K562 (cell line): ENCODE measurements around the gene PHEX. TPM values are rescaled to one million over a fixed set of nuclear protein-coding genes. Genes with fewer than 3 reads are reported as not detected.

ENCODE experiments used
- CBFB ChIP-seq: sonication (generic); formaldehyde crosslinking; IDR thresholded peaks from 2 replicates; pipeline ENCODE4 v1.4.0; 2020; ENCODE audit warnings: mild to moderate bottlenecking, missing genetic modification reagents
- ETS2 ChIP-seq: IDR thresholded peaks from 2 replicates; pipeline ENCODE4 v1.6.1; 2016; ENCODE audit warnings: borderline replicate concordance, missing genetic modification characterization, mild to moderate bottlenecking, moderate library complexity, missing compliant biosample characterization; ENCODE audit not compliant: poor library complexity, severe bottlenecking
- FIP1L1 ChIP-seq: fragments of 200-400 bp; formaldehyde crosslinking; IDR thresholded peaks from 2 replicates; pipeline ENCODE4 v1.6.1; 2018; ENCODE audit warnings: mild to moderate bottlenecking, low read depth, low read length; ENCODE audit not compliant: poor library complexity, severe bottlenecking
- HIVEP1 ChIP-seq: fragments of 250-450 bp; sonication (Bioruptor Pico); IDR thresholded peaks from 2 replicates; pipeline ENCODE4 v1.4.0; 2020; ENCODE audit warnings: mild to moderate bottlenecking
- IFI16 ChIP-seq: fragments of 250-450 bp; sonication (Bioruptor Pico); IDR thresholded peaks from 2 replicates; pipeline ENCODE4 v2.1.2; 2022; ENCODE audit warnings: mild to moderate bottlenecking, inconsistent platforms
- PHB2 ChIP-seq: fragments of 450-650 bp; IDR thresholded peaks from 2 replicates; pipeline ENCODE4 v1.6.1; 2017; ENCODE audit warnings: low read depth
- TCFL5 ChIP-seq: fragments of 250-450 bp; sonication (Bioruptor Pico); conservative IDR thresholded peaks from 2 replicates; pipeline ENCODE4 v1.6.1; 2021; ENCODE audit warnings: mild to moderate bottlenecking, moderate library complexity, matching md5 sums
- ZNF408 ChIP-seq: fragments of 250-450 bp; sonication (Bioruptor Pico); IDR thresholded peaks from 2 replicates; pipeline ENCODE4 v1.4.0; 2020; ENCODE audit warnings: low read depth, mild to moderate bottlenecking, moderate library complexity
- polyA plus RNA-seq, 8 experiments: library from polyadenylated mRNA; depleted of rRNA in 4 of 8; stranded (reverse) in 5 of 8; unstranded in 3 of 8; fragments of >200 nt; fragmentation: Nextera tagmentation in 2 of 8; fragmentation: Illumina TruSeq in 1 of 8; extraction: Ambion mirVana in 2 of 8; extraction: Trizol in 1 of 8; gene quantifications; 2 replicates each; pipeline versions ENCODE4 v1.2.1 to v1.2.3, GENCODE V29; 2011 to 2014; ENCODE audit warnings: inconsistent platforms in 1 of 8, missing spikeins in 1 of 8
- total RNA-seq, 7 experiments: library from RNA; depleted of rRNA in 6 of 7; stranded (reverse); fragments of >200 nt in 6 of 7; fragmentation: Illumina TruSeq in 2 of 7; extraction: Trizol in 2 of 7; gene quantifications; 2 replicates each; pipeline versions ENCODE4 v1.2.1 to v1.2.3, GENCODE V29; 2011 to 2021; ENCODE audit warnings: low replicate concordance in 1 of 7
- TF ChIP-seq, protein P1 (sequence below), 2 experiments: fragments of 150-350 bp in 1 of 2; IDR thresholded peaks; 2 replicates each; pipeline ENCODE4 v1.6.1; 2012 to 2016; ENCODE audit warnings: low read depth in 2 of 2, low read length in 2 of 2, mild to moderate bottlenecking in 1 of 2, moderate library complexity in 1 of 2
- TF ChIP-seq, protein P2 (sequence below), 2 experiments: fragments of 450-650 bp; formaldehyde crosslinking in 1 of 2; IDR thresholded peaks; 2 replicates each; pipeline versions ENCODE4 v1.4.0 to v1.6.1; 2014 to 2020; ENCODE audit warnings: mild to moderate bottlenecking in 2 of 2, borderline replicate concordance in 1 of 2, low read depth in 1 of 2

Gene PHEX
- total and polyA plus RNA-seq, 9 of the 15 experiments (the other 6 are each of a cell fraction or from before 2014, with no cell fraction given), result 0.01 to 0.11 (median 0.04) TPM; not detected in 6

DNA sequence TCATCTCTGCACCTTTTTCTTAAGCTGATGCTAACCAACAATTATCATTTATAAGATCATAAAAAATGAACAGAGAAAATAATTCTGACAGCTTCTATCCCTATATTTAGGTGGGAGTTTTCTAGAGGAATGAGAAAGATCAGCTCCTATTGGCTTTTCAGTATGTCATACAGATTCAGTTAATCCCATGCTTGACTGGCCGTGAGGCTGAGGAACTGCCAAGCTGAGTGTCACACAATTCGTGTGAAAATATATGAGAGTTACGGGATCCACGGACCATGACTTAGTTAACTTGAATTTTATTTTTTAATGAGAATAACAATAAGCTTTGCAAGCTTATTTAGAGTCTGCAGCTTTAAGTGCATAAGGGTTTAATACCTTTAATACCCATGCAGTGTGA, 37.5 kb downstream of the PHEX start (continued):
- TF ChIP-seq, protein P1, sequence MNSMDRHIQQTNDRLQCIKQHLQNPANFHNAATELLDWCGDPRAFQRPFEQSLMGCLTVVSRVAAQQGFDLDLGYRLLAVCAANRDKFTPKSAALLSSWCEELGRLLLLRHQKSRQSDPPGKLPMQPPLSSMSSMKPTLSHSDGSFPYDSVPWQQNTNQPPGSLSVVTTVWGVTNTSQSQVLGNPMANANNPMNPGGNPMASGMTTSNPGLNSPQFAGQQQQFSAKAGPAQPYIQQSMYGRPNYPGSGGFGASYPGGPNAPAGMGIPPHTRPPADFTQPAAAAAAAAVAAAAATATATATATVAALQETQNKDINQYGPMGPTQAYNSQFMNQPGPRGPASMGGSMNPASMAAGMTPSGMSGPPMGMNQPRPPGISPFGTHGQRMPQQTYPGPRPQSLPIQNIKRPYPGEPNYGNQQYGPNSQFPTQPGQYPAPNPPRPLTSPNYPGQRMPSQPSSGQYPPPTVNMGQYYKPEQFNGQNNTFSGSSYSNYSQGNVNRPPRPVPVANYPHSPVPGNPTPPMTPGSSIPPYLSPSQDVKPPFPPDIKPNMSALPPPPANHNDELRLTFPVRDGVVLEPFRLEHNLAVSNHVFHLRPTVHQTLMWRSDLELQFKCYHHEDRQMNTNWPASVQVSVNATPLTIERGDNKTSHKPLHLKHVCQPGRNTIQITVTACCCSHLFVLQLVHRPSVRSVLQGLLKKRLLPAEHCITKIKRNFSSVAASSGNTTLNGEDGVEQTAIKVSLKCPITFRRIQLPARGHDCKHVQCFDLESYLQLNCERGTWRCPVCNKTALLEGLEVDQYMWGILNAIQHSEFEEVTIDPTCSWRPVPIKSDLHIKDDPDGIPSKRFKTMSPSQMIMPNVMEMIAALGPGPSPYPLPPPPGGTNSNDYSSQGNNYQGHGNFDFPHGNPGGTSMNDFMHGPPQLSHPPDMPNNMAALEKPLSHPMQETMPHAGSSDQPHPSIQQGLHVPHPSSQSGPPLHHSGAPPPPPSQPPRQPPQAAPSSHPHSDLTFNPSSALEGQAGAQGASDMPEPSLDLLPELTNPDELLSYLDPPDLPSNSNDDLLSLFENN (IDR thresholded peaks at IDR 0.05; ENCODE audit: low read depth in 2 of 2, low read length in 2 of 2), result no peak
- no peak for TF ChIP-seq IFI16 (CRISPR knock-in tag)
- TF ChIP-seq, protein P2, sequence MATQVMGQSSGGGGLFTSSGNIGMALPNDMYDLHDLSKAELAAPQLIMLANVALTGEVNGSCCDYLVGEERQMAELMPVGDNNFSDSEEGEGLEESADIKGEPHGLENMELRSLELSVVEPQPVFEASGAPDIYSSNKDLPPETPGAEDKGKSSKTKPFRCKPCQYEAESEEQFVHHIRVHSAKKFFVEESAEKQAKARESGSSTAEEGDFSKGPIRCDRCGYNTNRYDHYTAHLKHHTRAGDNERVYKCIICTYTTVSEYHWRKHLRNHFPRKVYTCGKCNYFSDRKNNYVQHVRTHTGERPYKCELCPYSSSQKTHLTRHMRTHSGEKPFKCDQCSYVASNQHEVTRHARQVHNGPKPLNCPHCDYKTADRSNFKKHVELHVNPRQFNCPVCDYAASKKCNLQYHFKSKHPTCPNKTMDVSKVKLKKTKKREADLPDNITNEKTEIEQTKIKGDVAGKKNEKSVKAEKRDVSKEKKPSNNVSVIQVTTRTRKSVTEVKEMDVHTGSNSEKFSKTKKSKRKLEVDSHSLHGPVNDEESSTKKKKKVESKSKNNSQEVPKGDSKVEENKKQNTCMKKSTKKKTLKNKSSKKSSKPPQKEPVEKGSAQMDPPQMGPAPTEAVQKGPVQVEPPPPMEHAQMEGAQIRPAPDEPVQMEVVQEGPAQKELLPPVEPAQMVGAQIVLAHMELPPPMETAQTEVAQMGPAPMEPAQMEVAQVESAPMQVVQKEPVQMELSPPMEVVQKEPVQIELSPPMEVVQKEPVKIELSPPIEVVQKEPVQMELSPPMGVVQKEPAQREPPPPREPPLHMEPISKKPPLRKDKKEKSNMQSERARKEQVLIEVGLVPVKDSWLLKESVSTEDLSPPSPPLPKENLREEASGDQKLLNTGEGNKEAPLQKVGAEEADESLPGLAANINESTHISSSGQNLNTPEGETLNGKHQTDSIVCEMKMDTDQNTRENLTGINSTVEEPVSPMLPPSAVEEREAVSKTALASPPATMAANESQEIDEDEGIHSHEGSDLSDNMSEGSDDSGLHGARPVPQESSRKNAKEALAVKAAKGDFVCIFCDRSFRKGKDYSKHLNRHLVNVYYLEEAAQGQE (IDR thresholded peaks at IDR 0.05; ENCODE audit: borderline replicate concordance), result no peak
- TF ChIP-seq, protein P2 (CRISPR knock-in tag; IDR thresholded peaks at IDR 0.05; ENCODE audit: low read depth), result no peak
- no peak for TF ChIP-seq CBFB (CRISPR knock-in tag)
- no peak for TF ChIP-seq HIVEP1
- no peak for TF ChIP-seq ETS2 (tag)
- no peak for TF ChIP-seq FIP1L1
- TF ChIP-seq TCFL5 (CRISPR knock-in tag), result no peak
- TF ChIP-seq PHB2, result no peak
- no peak for TF ChIP-seq ZNF408 (CRISPR knock-in tag)
